HPDE6-E6E7 (cell line): ENCODE results near the gene PEX14.
"Not testable (repeated sequence)": the region's sequence is repeated elsewhere in the genome, so short reads cannot be mapped to it uniquely, and the experiment has no call there.

Experiments used
- DNase-seq: peaks from one replicate; pipeline ENCODE4 v3.0.0; 2011; ENCODE audit warnings: missing footprints; ENCODE audit errors: extremely low spot score

The PEX14 gene

DNA sequence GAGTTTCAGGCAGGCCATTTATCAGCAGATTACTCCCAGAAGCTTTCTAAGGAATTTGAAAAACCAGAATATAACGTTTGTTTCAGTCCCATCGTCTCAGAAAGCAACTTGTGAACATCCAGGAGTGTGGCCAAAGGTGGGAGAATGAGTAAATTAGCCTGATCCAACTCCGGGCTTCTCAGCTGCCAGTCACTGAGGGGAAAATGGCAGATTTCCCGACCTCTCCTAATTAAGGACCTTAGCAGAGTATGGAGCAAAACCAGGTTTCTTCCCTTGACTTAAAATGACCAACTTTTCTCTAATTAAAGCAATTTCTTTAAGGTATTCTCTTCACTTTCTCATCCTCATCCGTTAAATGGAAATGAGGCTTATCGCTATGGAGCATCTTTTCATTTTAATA is 23.9 kb upstream of the PEX14 start:
- DNase-seq = no peak

GRCh38 chr1:10451287-10451686 is 23.5 kb upstream of the PEX14 start:
- no peak for DNase-seq

- no peak for DNase-seq
Measured at GRCh38 chr1:10456048-10456447, 18.7 kb upstream of the PEX14 start.

DNA sequence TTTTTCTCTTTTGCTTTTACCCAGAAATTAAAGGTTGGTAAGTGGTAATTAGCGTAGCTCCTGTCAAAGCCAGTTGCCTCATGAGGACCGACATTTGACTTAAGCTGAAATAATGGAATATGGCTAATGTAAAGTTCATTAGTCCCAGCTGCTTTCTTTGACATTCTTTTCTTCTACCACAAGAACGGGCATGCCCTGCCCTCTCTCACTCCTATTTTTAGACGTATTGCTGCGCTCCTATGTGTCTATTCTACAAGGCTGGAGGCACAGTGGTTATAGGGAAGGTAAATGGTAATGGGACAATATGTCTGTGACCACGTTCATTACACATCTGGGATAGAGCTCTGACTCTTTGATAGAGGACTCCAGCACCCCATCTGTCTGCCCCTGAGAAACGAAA is 18.1 kb upstream of the PEX14 start:
- peak; percentile 28 for DNase-seq

DNA sequence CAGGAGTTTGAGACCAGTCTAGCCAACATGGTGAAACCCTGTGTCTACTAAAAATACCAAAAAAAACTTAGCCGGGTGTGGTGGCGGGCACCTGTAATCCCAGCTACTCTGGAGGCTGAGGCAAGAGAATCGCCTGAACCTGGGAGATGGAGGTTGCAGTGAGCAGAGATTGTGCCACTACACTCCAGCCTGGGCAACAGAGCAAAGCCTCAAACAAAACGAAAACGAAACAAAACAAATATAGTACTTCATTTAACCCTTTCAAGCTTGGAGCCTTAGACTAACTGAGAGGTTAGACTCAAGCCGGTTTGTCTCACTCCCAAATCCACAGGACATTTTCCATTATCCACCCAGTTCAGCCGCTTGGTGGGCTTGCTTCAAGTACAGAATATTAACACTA is 17.3 kb upstream of the PEX14 start:
- not testable (repeated sequence) for DNase-seq

- no peak for DNase-seq
Measured at GRCh38 chr1:10457875-10458274, 16.9 kb upstream of the PEX14 start.

DNA sequence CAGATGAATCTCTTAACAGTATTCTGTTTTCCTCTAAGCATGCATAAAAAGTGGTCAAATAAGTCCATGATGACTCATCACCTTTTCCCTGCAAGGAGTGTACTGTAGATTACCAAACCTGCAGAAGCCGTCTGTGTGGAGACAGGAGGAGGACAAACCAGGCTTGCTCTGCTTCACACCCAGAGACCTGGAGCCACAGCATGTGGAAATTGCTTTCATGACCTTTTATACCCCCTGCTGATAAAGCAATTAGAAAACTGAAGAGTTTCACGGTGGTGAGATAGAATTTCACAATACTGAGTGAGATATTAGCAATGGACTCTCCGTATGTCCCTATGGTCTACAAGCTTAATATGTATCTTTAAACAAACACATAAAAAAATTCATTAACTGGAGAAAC is 15.6 kb upstream of the PEX14 start:
- peak; percentile 80 for DNase-seq

DNA sequence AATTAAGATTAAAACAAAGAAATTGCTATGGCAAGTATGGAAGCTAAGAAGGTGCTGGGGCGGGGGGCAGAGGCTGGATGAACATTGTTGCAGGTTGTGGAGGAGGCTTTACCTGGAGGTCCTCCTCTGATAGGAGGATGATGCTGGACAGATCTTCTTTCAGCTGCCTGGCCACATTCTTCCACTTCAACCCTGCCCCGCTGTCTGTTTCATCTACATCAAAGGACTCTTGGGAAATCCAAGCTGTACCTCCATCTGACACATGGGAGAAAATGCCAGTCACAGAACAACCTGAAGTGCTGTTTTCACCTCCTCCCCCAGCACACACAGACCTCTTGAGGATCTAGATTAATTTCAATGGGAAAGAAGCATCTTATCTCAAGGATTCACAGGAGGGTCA is 7.7 kb upstream of the PEX14 start:
- DNase-seq = no peak

DNA sequence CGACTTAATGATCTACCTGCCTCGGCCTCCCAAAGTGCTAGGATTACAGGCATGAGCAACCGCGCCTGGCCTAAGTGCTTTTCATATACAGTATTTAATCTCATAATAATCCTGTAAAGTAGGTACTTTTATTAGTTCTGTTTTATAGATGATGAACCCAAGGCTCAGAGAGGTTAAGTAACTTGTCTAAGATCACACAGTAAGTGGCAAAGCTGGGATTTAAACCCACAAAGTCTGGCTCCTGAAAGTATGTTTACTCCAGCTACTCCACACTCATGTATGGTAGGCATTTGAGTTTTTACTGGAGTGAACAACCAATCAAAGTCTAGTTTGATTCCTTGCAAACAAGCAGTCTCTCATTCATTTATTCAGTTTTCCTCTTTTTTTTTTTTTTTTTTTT is 4.7 kb upstream of the PEX14 start:
- no peak for DNase-seq

DNA sequence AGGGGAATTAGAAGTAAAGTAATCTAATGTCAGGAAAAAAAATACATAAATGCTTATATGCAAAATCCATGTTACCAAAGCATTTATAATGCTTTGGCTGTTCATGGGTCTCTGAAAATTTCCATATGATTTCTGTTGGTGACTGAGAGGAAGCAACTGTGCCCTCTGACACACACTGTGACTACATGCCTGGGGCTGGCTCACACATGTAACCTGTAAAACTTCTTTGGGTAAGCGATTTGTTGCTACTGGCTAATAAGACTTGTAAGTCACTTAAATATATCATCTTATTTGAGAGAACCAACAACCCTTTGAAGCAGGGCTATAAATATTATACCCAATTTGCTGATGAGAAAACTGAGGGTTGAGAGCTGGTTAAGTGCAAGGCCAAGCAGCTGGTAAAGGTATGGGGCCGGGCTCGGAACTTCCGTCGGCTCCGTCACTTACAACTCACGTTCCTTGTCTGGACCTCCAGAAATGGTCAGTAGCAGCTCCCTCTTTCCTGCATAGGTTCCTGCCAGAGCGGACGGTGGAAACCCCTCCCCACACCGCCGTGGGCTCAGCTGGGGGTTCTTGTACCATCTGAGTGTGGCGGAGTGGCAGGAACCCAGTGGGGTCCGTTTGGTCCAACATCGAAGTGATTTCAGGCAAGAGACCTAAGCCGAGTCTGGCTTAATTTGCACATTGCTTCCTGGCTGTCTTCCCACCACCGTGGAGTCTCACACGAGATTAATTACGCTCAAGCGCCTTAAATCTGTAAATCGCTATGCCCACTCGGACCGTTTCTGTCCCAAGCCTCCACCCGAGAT is 3.1 kb upstream of the PEX14 start:
- DNase-seq = no peak

- peak; percentile 93 for DNase-seq
Measured at GRCh38 chr1:10472220-10473144, 2.3 kb upstream of the PEX14 start, which contains the start of gene DFFA. TSS of gene DFFA (minus strand) at chr1:10472529. CDS start at chr1:10472458, 71 bp downstream.

GRCh38 chr1:10473145-10473765 is 1.5 kb upstream of the PEX14 start:
- DNase-seq = no peak

DNA sequence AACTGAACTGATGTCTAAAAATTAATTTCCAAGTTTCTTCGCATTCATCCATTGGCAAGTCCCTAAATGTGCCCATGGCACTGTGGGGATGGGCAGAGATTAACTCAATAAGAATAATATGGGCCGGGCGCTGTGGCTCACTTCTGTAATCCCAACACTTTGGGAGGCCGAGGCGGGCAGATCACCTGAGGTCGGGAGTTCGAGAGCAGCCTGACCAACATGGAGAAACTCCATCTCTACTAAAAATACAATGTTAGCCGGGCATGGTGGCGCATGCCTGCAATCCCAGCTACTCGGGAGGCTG is 489 bp upstream of the PEX14 start:
- DNase-seq = not testable (repeated sequence)

DNA sequence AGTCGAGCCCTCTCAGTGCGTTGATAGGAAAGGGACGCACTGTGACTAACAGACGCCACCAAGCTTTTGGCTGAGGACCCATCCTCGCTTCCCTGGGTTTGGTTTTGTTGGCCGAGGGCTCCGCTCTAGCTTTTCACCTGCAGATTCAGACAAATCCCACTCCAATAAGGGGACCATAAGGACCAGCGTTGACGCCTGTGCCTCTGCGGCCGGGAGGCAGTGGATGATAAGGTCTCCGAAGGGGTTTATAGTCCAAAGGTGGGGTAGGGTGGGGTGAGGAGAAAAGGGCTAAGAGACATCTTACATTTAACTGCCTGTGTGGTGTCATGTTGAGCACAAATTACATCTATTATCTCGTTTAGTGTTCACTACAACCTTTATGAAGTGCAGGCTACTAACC is 760 bp downstream of the PEX14 start:
- DNase-seq = no peak

DNA sequence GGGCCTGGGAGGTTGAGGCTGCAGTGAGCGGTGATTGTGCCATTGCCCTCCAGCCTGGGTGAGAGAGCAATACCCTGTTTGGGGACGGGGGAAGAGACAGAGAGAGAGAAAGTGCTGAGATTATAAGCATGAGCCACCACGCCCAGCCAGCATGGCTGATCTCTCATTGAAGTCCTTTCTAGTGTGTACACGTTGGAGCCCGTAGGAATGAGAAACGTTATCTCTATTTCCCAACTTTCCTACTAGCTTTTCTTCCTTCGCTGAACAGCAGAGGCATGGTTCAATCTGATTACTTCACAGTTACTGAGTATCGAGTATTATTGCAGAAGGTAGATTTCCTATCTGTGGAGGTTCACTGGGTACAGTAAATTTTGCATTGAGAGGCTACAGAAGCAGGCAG is 4.5 kb downstream of the PEX14 start:
- no peak for DNase-seq

GRCh38 chr1:10480614-10481013 is 5.9 kb downstream of the PEX14 start:
- DNase-seq = no peak

DNA sequence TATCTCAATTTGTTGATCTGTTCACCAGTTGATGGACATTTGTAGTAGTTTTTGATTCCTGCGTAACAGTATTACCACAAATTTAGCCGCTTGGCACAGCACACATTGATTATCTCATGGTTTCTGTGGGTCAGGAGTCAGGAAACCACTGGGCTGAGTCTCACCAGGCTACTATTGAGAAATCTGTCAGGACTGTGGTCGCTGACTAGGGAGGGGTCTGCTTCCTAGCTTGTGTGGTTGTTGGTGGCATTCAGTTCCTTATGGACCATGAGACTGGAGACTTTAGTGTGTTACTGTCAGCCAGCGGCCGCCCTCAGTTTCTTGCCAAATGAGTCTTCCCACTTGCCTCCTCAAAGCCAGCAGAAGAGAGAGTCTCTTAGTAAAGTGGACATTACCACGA is 9.8 kb downstream of the PEX14 start:
- no peak for DNase-seq

GRCh38 chr1:10489291-10490055 is 14.7 kb downstream of the PEX14 start:
- DNase-seq = no peak

GRCh38 chr1:10490286-10490970 is 15.7 kb downstream of the PEX14 start:
- DNase-seq = no peak

DNA sequence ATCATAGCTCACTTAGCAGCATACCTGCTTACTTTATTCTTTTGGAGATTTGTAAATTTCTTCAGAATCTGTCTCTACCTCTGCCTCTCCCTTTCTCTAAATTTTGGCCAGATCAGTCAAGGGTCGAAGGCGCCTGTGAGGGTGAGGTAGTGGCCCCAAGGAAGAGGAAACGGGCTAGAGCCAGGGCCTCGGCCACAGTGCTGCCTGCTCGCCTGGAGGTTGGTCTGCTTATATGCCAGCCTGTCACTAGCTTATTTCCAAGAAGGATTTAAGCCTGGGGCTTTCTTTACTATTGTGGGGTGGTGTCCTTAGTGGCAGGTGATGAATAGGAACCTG is 19.6 kb downstream of the PEX14 start:
- no peak for DNase-seq

DNA sequence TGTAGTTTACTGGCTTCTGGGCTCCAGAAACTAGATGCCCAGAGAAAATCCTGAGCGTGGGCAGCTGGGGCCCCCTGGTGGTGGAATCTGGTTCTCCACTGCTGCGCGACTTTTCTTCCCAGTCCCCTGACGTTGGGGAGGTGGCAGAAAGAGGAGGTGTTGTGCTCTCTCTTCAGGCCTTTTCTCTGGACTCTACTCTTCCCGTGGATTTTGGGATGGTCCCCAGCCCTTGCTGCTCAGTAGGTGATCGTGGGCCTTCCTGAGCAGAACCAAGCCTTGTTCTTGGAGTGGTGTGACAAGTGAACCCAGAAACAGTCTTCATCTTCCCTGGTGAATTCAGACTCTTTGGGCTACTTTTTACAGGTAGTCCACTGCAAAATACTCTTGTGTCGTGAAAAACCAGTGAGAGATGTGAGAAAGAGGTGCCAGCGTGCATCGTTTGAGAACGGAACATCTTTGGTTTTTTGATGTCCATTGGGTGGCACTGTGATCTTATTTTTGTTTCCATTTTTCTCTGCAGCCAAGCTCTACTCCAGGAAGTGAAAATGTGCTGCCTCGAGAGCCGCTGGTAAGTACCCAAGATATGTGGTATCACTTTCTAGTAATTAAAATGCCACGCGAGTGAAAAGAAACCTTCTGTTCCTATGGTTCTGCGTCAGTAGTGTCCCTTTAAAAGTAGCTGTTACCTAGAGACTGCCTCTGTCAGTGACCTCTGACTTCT is 20.2 kb downstream of the PEX14 start:
- peak; percentile 81 for DNase-seq
